ENCODE data around the gene POGZ. TPM values are rescaled to one million over a fixed set of nuclear protein-coding genes. Genes with fewer than 3 reads are reported as not detected.

POGZ gene
- total RNA-seq, 1 donor, result 41.0 TPM

DNA sequence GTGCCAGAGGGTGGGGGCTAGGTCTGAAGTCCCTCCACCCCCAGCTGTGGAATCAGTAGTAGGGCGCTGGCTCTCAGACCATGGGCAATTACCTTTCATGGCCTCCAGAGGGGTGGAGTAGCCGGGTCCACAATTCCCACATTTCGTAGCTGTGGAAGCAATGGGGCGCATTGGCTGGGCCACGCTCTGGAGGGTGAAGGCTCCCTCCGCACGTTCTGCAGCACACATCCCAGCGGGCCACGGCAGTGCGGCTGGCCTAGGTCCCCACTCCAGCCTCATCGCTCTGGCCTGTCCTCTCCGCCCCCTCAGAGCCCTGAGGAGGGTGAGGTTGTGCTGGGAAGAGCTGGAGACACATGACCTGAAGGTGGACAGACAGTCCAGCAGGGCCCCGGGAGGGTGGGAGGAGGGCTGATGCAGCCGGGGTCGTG, 89.7 kb downstream of the POGZ start:
- TF ChIP-seq, protein P1, sequence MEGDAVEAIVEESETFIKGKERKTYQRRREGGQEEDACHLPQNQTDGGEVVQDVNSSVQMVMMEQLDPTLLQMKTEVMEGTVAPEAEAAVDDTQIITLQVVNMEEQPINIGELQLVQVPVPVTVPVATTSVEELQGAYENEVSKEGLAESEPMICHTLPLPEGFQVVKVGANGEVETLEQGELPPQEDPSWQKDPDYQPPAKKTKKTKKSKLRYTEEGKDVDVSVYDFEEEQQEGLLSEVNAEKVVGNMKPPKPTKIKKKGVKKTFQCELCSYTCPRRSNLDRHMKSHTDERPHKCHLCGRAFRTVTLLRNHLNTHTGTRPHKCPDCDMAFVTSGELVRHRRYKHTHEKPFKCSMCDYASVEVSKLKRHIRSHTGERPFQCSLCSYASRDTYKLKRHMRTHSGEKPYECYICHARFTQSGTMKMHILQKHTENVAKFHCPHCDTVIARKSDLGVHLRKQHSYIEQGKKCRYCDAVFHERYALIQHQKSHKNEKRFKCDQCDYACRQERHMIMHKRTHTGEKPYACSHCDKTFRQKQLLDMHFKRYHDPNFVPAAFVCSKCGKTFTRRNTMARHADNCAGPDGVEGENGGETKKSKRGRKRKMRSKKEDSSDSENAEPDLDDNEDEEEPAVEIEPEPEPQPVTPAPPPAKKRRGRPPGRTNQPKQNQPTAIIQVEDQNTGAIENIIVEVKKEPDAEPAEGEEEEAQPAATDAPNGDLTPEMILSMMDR (IDR thresholded peaks at IDR 0.05; ENCODE audit: insufficient read depth, low read length), result no peak
- H3K4me3 ChIP-seq (ENCODE audit: low read depth, low read length), result no peak overlapping the region

DNA sequence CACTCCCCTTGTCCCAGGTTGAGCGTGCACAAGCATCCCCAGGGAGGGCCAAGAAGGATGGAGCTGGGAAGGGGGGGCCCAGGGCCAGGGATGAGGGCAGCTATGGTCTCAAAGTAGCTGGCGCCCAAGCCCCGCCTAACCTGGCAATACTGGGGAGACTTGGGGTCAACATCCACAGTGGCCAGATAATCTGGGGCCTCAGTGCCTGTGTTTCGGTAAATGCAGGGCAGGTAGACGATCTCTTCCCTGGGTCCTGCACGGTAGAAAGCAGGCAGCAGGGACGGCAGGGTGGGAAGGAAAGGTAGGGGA, 90.0 kb downstream of the POGZ start:
- no peak for DNase-seq (ENCODE audit: low read depth)
- TF ChIP-seq, protein P1 (IDR thresholded peaks at IDR 0.05; ENCODE audit: insufficient read depth, low read length), result no peak

More for the DNA sequence above, 89.7 kb downstream of the POGZ start:
- no peak for DNase-seq (ENCODE audit: low read depth)

DNA sequence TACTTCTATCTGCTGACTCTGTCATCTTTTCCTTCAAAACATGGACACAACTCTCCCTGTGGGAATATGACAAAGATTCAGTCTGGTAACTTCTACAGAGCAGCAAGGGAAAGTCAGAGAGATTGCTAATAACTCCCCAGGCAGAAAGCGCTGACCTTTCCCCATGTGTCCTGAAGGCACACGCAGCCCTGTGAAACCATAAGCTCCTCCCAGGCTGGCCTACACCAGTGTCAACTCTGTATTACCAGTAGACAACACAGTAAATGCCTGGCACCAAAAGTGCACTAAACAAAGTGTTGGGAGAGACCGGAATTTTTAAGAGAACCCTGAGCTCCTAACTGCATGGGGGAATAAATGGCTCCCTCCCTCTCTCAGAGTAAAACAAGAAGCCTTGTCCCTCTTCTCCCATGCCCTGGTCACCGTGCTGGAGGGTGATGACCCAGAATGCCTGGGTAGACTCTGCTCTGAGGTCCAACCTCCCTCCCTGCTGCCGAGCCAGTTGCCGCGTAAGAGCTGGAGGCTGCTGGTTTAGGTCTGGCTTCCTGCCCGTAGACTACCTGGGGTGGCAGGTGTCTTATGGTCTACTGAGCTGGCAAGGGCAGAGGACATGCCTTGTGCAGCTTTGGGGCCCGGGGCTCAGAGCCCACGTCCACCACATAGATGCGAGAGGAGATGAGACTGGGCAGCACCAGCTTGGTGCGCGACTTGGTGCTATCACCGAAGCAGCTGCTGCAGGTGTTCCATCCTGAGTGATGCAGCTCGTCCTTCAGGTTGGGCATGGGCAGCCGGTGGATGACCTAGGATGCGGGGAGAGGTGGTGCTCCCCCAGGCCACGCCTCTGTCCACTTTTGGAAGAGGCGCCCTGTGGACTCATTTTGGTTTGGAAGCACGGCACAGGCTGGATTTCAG, 90.6 kb downstream of the POGZ start:
- TF ChIP-seq, protein P1 (IDR thresholded peaks at IDR 0.05; ENCODE audit: insufficient read depth, low read length), result no peak
- no peak overlapping the region for H3K4me3 ChIP-seq (ENCODE audit: low read depth, low read length)
- no peak for DNase-seq (ENCODE audit: low read depth)

More for the DNA sequence above, 90.0 kb downstream of the POGZ start:
- H3K4me3 ChIP-seq (ENCODE audit: low read depth, low read length), result no peak overlapping the region

DNA sequence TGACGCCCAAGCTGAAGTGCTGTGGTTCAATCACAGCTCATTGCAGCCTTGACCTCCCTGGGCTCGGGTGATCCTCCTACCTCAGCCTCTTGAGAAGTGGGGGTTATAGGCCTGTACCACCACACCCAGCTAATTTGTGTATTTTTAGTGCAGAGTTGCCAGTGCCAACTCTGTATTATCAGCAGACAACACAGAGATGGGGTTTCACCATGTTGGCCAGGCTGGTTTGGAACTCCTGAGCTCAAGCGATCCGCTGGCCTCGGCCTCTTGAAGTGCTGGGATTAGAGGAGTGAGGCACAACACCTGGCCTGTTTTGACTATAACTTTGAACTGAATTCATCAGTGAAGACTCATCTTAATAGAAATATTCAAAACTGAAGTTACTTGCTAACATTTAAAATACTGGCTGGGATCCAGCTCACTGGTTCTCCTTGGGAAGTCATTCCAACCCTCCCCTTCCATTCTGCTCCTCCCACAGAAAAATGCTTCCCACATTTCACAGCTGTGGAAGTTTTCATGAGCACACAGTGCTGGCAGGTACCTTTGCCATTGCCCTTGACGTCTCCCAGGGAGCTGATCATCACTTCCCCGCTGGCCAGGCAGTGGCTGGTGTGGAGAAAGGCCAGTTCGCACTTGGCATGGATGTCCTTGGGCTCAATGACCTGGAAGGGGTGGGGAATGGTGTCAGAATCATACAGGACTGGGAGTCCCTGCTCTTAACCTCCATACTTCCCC, 91.5 kb downstream of the POGZ start:
- H3K4me3 ChIP-seq (ENCODE audit: low read depth, low read length), result no peak overlapping the region
- TF ChIP-seq, protein P1 (IDR thresholded peaks at IDR 0.05; ENCODE audit: insufficient read depth, low read length), result no peak
- peak; percentile 16 for DNase-seq (ENCODE audit: low read depth)

DNA sequence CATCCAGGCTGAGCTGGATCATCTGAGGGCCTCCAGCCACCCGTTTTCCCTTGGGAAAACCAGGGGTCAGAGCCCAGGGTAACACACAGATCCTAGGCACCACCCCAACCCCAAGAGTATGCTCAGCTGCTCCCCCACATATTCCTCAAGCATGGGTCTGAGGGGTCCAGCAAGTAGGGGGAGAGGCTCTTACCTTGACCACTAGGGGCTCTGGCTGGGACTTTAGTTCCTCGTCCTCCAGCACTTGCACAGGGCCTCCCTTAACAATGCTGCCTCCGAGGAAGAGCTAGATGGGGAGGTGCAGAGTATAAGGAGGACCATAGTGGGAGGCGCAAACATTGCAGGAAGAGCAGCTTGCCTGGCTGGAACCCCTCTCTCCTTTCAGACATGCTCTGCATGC, 94.3 kb downstream of the POGZ start:
- no peak overlapping the region for H3K4me3 ChIP-seq (ENCODE audit: low read depth, low read length)
- DNase-seq (ENCODE audit: low read depth), result no peak
- TF ChIP-seq, protein P1 (IDR thresholded peaks at IDR 0.05; ENCODE audit: insufficient read depth, low read length), result no peak

DNA sequence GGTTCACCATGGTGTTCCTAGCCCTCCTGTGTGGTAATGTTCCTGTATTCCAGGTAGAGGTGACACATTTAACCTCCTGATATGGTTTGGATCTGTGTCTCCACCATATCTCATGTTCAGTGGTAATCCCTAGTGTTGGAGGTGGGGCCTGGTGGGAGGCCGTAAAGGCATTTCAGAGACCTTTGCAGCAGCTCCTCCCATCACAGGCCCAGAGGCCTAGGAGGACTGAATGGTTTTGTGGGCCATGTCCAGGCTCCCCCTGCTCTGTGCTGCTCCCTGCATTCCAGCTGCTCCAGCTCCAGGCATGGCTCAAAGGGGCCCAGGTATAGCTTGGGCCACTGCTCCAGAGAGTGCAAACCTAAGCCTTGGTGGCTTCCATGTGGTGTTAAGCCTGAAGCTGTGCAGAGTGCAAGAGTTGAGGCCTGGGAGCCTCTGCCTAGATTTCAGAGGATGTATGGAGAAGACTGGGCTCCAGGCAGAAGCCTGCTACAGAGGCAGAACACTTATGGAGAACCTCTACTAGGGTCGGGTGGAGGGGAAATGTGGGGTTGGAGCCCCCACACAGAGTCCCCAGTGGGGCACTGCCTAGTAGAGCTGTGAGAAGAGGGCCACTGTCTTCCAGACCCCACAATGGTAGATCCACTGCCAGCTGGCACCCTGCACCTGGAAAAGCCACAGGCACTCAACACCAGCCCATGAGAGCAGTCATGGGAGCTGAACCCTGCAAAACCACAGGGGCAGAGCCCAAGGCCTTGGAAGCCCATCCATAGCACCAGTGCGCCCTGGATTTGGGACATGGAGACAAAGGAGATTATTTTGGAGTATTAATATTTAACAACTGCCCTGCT, 96.8 kb downstream of the POGZ start:
- TF ChIP-seq, protein P1 (IDR thresholded peaks at IDR 0.05; ENCODE audit: insufficient read depth, low read length), result no peak
- no peak for DNase-seq (ENCODE audit: low read depth)
- no peak overlapping the region for H3K4me3 ChIP-seq (ENCODE audit: low read depth, low read length)
